ENCODE data around the gene PIK3CG.

GRCh38 chr7:106869954-106870353 is 4.9 kb downstream of the PIK3CG start:
- TF ChIP-seq CTCF (IDR thresholded peaks at IDR 0.05; ENCODE audit: low read length), result no peak
- TF ChIP-seq EZH2 (IDR thresholded peaks at IDR 0.05; ENCODE audit: borderline replicate concordance, low read length), result no peak
